HUDEP-2 (cell line): ENCODE measurements around the gene ADRA2C.

Experiments
- DNase-seq, 76 experiments: peaks; one replicate each; lab custom pipeline; 2025; ENCODE audit not compliant: unreplicated experiment in 76 of 76; lab: John Stamatoyannopoulos, UW

Gene ADRA2C

GRCh38 chr4:3791910-3792542 lies 25.8 kb downstream of the ADRA2C start:
- DNase-seq, result peak in 17 of 76 experiments; percentile 1 to 38 (median 13)

GRCh38 chr4:3792813-3793212 lies 26.6 kb downstream of the ADRA2C start:
- peak in 3 of 76 experiments; percentile 2 to 3 (median 3) for DNase-seq

- no peak for DNase-seq
These were observed 27.4 kb downstream of the ADRA2C start for GRCh38 chr4:3793545-3793944.

GRCh38 chr4:3796960-3797359 lies 30.8 kb downstream of the ADRA2C start:
- DNase-seq, result no peak

- DNase-seq, result no peak
These were observed 31.9 kb downstream of the ADRA2C start for GRCh38 chr4:3797831-3798790.

GRCh38 chr4:3799496-3799895 lies 33.3 kb downstream of the ADRA2C start:
- DNase-seq, result no peak

GRCh38 chr4:3800351-3800750 lies 34.2 kb downstream of the ADRA2C start:
- no peak for DNase-seq

GRCh38 chr4:3801521-3801920 lies 35.3 kb downstream of the ADRA2C start:
- DNase-seq, result no peak

- no peak for DNase-seq
These were observed 35.9 kb downstream of the ADRA2C start for GRCh38 chr4:3801931-3802550.

- no peak for DNase-seq
These were observed 36.6 kb downstream of the ADRA2C start for GRCh38 chr4:3802571-3803474.

- DNase-seq, result no peak
These were observed 37.3 kb downstream of the ADRA2C start for GRCh38 chr4:3803475-3803847.

- DNase-seq, result no peak
These were observed 37.8 kb downstream of the ADRA2C start for GRCh38 chr4:3803946-3804345.

GRCh38 chr4:3805026-3805425 lies 38.8 kb downstream of the ADRA2C start:
- DNase-seq, result no peak

GRCh38 chr4:3805731-3806130 lies 39.5 kb downstream of the ADRA2C start:
- no peak for DNase-seq

GRCh38 chr4:3807311-3807710 lies 41.1 kb downstream of the ADRA2C start:
- no peak for DNase-seq

- no peak for DNase-seq
These were observed 41.8 kb downstream of the ADRA2C start for GRCh38 chr4:3807822-3808496.

GRCh38 chr4:3808597-3808996 lies 42.4 kb downstream of the ADRA2C start:
- no peak for DNase-seq

GRCh38 chr4:3809028-3809427 lies 42.8 kb downstream of the ADRA2C start:
- no peak for DNase-seq

GRCh38 chr4:3809451-3810110 lies 43.4 kb downstream of the ADRA2C start:
- no peak for DNase-seq
